HG02840 (cell line): ENCODE results near the gene RRH.

Source experiments
- ATAC-seq: cut with Tn5 transposase; IDR thresholded peaks from one replicate; pipeline ENCODE4 v1.9.1; 2021; ENCODE audit warnings: mild to moderate bottlenecking, moderate library complexity, moderate number of reproducible peaks; ENCODE audit not compliant: unreplicated experiment, low FRiP score

Gene RRH

GRCh38 chr4:109879636-109880314, 52.0 kb downstream of the RRH start:
- no peak for ATAC-seq

GRCh38 chr4:109886303-109886702, 58.5 kb downstream of the RRH start:
- no peak for ATAC-seq

GRCh38 chr4:109887071-109887470, 59.3 kb downstream of the RRH start:
- ATAC-seq, result no peak

GRCh38 chr4:109890076-109890475, 62.3 kb downstream of the RRH start:
- no peak for ATAC-seq
